ENCODE data around the gene FCGR2B.
"Not testable (repeated sequence)": the region's sequence is repeated elsewhere in the genome, so short reads cannot be mapped to it uniquely, and the experiment has no call there.

Gene FCGR2B

GRCh38 chr1:161647507-161648360 is 15.2 kb upstream of the FCGR2B start:
- not testable (repeated sequence) for DNase-seq

- not testable (repeated sequence) for DNase-seq
These were observed 9.4 kb upstream of the FCGR2B start for GRCh38 chr1:161653541-161653940.

- not testable (repeated sequence) for DNase-seq
These were observed 9.0 kb upstream of the FCGR2B start for GRCh38 chr1:161653971-161654370.

GRCh38 chr1:161658524-161658923 is 4.4 kb upstream of the FCGR2B start:
- not testable (repeated sequence) for DNase-seq

- DNase-seq, result not testable (repeated sequence)
These were observed 1.2 kb upstream of the FCGR2B start for GRCh38 chr1:161661660-161662311.

- DNase-seq, result not testable (repeated sequence)
These were observed 626 bp downstream of the FCGR2B start for GRCh38 chr1:161663569-161663968.

- DNase-seq, result not testable (repeated sequence)
These were observed 1.7 kb downstream of the FCGR2B start for GRCh38 chr1:161664689-161665088.

- not testable (repeated sequence) for DNase-seq
These were observed 8.4 kb downstream of the FCGR2B start for GRCh38 chr1:161671045-161672020.

- DNase-seq, result not testable (repeated sequence)
These were observed 10.5 kb downstream of the FCGR2B start for GRCh38 chr1:161673437-161673836.

- not testable (repeated sequence) for DNase-seq
These were observed 11.5 kb downstream of the FCGR2B start for GRCh38 chr1:161674447-161674846.

- DNase-seq, result not testable (repeated sequence)
These were observed 12.0 kb downstream of the FCGR2B start for GRCh38 chr1:161674908-161675307.

- no peak for DNase-seq
These were observed 13.5 kb downstream of the FCGR2B start for GRCh38 chr1:161676441-161676840.

GRCh38 chr1:161676958-161677689 is 14.2 kb downstream of the FCGR2B start:
- no peak for DNase-seq

- DNase-seq, result no peak
These were observed 15.6 kb downstream of the FCGR2B start for GRCh38 chr1:161678500-161678899.

- no peak for DNase-seq
These were observed 18.9 kb downstream of the FCGR2B start for GRCh38 chr1:161681879-161682278.

GRCh38 chr1:161688946-161689345 is 26.0 kb downstream of the FCGR2B start:
- DNase-seq, result no peak

GRCh38 chr1:161691846-161692245 is 28.9 kb downstream of the FCGR2B start:
- DNase-seq, result no peak

- DNase-seq, result not testable (repeated sequence)
These were observed 30.2 kb downstream of the FCGR2B start for GRCh38 chr1:161693020-161693712.

- not testable (repeated sequence) for DNase-seq
These were observed 35.4 kb downstream of the FCGR2B start for GRCh38 chr1:161698302-161698701.

- DNase-seq, result no peak
These were observed 39.3 kb downstream of the FCGR2B start for GRCh38 chr1:161702250-161702649.

GRCh38 chr1:161705537-161705936 is 42.6 kb downstream of the FCGR2B start:
- DNase-seq, result no peak

Data from effector CD8-positive, alpha-beta T cell (primary cell).